LNCAP (cell line): ENCODE measurements around the gene WBP2.

ENCODE experiments used
- CTCF ChIP-seq: fragments of 450-650 bp; IDR thresholded peaks from 2 replicates; pipeline ENCODE4 v1.5.1; 2017; ENCODE audit warnings: mild to moderate bottlenecking

WBP2 gene

GRCh38 chr17:75820094-75821080 is 34.7 kb downstream of the WBP2 start:
- TF ChIP-seq CTCF = no peak

DNA sequence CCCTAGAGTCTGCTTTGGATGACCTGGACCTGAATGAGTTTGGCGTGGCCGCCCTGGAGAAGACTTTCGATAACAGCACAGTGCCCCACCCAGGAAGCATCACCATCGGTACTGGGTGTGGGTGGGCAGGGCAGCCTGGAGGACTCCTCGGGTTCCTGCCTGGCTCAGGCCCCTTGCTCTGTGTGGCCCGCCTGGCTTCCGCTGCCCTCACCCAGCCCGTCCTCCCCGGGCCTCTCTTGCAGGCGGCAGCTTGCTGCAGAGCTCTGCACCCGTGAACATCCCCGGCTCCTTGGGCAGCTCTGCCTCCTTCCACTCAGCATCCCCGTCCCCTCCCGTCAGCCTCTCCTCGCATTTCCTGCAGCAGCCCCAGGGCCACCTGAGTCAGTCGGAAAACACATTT is 35.5 kb downstream of the WBP2 start:
- TF ChIP-seq CTCF = no peak

DNA sequence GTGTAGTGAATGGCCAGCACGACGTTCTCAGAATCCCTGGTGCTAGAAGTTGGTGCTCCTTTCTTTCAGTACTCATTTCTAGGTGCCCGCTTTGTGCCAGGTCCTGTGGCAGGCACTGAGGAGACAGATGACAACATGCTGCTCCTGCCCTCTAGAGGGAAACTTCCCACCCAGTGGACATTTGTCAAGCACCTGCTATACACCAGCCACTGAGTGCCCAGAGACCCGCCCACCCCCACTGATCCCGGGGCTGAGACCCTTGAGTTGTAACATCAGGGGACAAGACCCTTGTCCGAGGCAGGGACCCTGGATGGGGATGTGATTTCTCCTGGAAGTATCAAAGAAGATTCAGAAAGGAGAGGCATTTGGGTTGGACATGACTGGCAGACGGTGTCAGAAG is 36.0 kb downstream of the WBP2 start:
- TF ChIP-seq CTCF = no peak

GRCh38 chr17:75818326-75818885 is 36.7 kb downstream of the WBP2 start:
- TF ChIP-seq CTCF = no peak

DNA sequence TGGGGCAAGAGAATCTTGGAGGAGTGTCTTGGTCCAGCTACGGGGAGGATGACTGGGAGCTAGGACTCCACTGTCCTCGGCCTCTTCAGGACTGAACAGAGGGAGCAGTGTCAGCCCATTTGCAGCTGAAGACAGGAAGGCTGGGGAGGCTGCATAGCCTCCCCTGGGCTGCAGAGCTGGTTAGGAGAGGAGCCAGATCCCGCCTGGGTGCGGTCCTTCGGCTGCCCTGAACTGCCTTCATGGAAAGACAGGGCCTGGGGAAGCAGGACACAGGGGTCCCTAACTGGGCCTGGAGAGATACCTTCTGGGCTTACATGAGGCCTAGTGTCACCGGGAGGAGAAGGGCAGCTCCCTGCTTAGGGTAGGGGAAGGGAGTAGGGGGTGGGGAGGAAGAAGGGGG is 37.6 kb downstream of the WBP2 start:
- TF ChIP-seq CTCF = no peak

- TF ChIP-seq CTCF = no peak
Observed at GRCh38 chr17:75816693-75817092, 38.4 kb downstream of the WBP2 start.

GRCh38 chr17:75815399-75815798 is 39.7 kb downstream of the WBP2 start:
- no peak for TF ChIP-seq CTCF
